ENCODE results near the gene SCARB1.

The SCARB1 gene

GRCh38 chr12:124780752-124781685 is 82.6 kb downstream of the SCARB1 start:
- no peaks in the 10 kb centered on the region for H3K79me2 ChIP-seq (ENCODE audit: control insufficient read depth, low read length)
- H3F3A ChIP-seq (ENCODE audit: control insufficient read depth, insufficient read depth), result peaks cover 5% of the 10 kb centered on the region; the same call in 1 of the 2 replicates
- no peaks in the 10 kb centered on the region for H3K27me3 ChIP-seq (ENCODE audit: control insufficient read depth, low read length)
- no peak overlapping the region for H3K4me2 ChIP-seq (ENCODE audit: low read length)
- H3K36me3 ChIP-seq (ENCODE audit: control insufficient read depth, low read length), result peaks cover 33% of the 10 kb centered on the region
- no peak overlapping the region for H3K27ac ChIP-seq (ENCODE audit: low read depth, low read length)
- H4K20me1 ChIP-seq (ENCODE audit: control insufficient read depth, insufficient read depth, low read depth, low read length), result no peaks in the 10 kb centered on the region
- TF ChIP-seq CTCF (IDR thresholded peaks at IDR 0.05; ENCODE audit: low read depth, low read length, poor library complexity, severe bottlenecking) (no peak), EZH2phosphoT487 (IDR thresholded peaks at IDR 0.05; ENCODE audit: borderline replicate concordance, low read length) (no peak)
- no peaks in the 10 kb centered on the region for H3K9me3 ChIP-seq (ENCODE audit: control insufficient read depth, insufficient read depth, low read length)
- peaks cover 53% of the 10 kb centered on the region for H3K4me1 ChIP-seq (ENCODE audit: control insufficient read depth, low read length)
- no peak overlapping the region for H3K4me3 ChIP-seq (ENCODE audit: low read length)
- H3K9me2 ChIP-seq (replicated peaks; ENCODE audit: control insufficient read depth, low read length), result no peaks in the 10 kb centered on the region

- Histone ChIP-seq H3K4me3 (ENCODE audit: low read length) (no peak overlapping the region), H3K4me2 (ENCODE audit: low read length) (peak overlapping the region; percentile 25; the same call in 1 of the 2 replicates), H3K9me3 (ENCODE audit: control insufficient read depth, insufficient read depth, low read length) (no peaks in the 10 kb centered on the region), H4K20me1 (ENCODE audit: control insufficient read depth, insufficient read depth, low read depth, low read length) (no peaks in the 10 kb centered on the region), H3K36me3 (ENCODE audit: control insufficient read depth, low read length) (peaks cover 27% of the 10 kb centered on the region), H3K4me1 (ENCODE audit: control insufficient read depth, low read length) (peaks cover 60% of the 10 kb centered on the region), H3F3A (ENCODE audit: control insufficient read depth, insufficient read depth) (peaks cover 5% of the 10 kb centered on the region; the same call in 1 of the 2 replicates), H3K79me2 (ENCODE audit: control insufficient read depth, low read length) (no peaks in the 10 kb centered on the region), H3K27ac (ENCODE audit: low read depth, low read length) (0 out of 2 replicates have a peak overlapping the region, but pooled peaks have one; percentile 9), H3K27me3 (ENCODE audit: control insufficient read depth, low read length) (no peaks in the 10 kb centered on the region), H3K9me2 (replicated peaks; ENCODE audit: control insufficient read depth, low read length) (no peaks in the 10 kb centered on the region)
- TF ChIP-seq CTCF (IDR thresholded peaks at IDR 0.05; ENCODE audit: low read depth, low read length, poor library complexity, severe bottlenecking) (no peak), EZH2phosphoT487 (IDR thresholded peaks at IDR 0.05; ENCODE audit: borderline replicate concordance, low read length) (no peak)
Measured at GRCh38 chr12:124780336-124780735, 83.3 kb downstream of the SCARB1 start.

GRCh38 chr12:124779161-124780141 is 84.2 kb downstream of the SCARB1 start:
- Histone ChIP-seq H4K20me1 (ENCODE audit: control insufficient read depth, insufficient read depth, low read depth, low read length) (no peaks in the 10 kb centered on the region), H3K4me3 (ENCODE audit: low read length) (no peak overlapping the region), H3K9me2 (replicated peaks; ENCODE audit: control insufficient read depth, low read length) (no peaks in the 10 kb centered on the region), H3K27ac (ENCODE audit: low read depth, low read length) (0 out of 2 replicates have a peak overlapping the region, but pooled peaks have one; percentile 9), H3F3A (ENCODE audit: control insufficient read depth, insufficient read depth) (peaks cover 11% of the 10 kb centered on the region), H3K27me3 (ENCODE audit: control insufficient read depth, low read length) (0 out of 2 replicates have a peak, but pooled peaks cover 3% of the 10 kb centered on the region), H3K4me2 (ENCODE audit: low read length) (peak overlapping the region; percentile 25; the same call in 1 of the 2 replicates), H3K79me2 (ENCODE audit: control insufficient read depth, low read length) (no peaks in the 10 kb centered on the region), H3K9me3 (ENCODE audit: control insufficient read depth, insufficient read depth, low read length) (no peaks in the 10 kb centered on the region), H3K4me1 (ENCODE audit: control insufficient read depth, low read length) (peaks cover 63% of the 10 kb centered on the region), H3K36me3 (ENCODE audit: control insufficient read depth, low read length) (peaks cover 18% of the 10 kb centered on the region)
- TF ChIP-seq CTCF (IDR thresholded peaks at IDR 0.05; ENCODE audit: low read depth, low read length, poor library complexity, severe bottlenecking), result no peak
- TF ChIP-seq EZH2phosphoT487 (IDR thresholded peaks at IDR 0.05; ENCODE audit: borderline replicate concordance, low read length), result no peak
